Measurements from ENCODE around the gene ROPN1L. TPM values are rescaled to one million over a fixed set of nuclear protein-coding genes. Genes with fewer than 3 reads are reported as not detected.

The ROPN1L gene
- total RNA-seq, 3 donors from 2014 or later = not detected

- Histone ChIP-seq H3K4me1 (ENCODE audit: low read depth) (no peaks in the 10 kb centered on the region), H3K36me3 (ENCODE audit: low read depth) (no peaks in the 10 kb centered on the region), H3K4me3 (no peak overlapping the region), H3K9me3 (no peaks in the 10 kb centered on the region)
- no peak for ATAC-seq
- intact Hi-C loops (cut with DNase I, micrococcal nuclease) = no loop called here
- no peak for TF ChIP-seq CTCF (IDR thresholded peaks at IDR 0.05)
- no peak for DNase-seq
Measured at GRCh38 chr5:10470669-10471068, 29.0 kb downstream of the ROPN1L start.

GRCh38 chr5:10471677-10472076 is 30.0 kb downstream of the ROPN1L start:
- DNase-seq (no peak), ATAC-seq (no peak)
- H3K9me3 ChIP-seq = no peaks in the 10 kb centered on the region
- no peak for TF ChIP-seq CTCF (IDR thresholded peaks at IDR 0.05)
- no peaks in the 10 kb centered on the region for H3K4me1 ChIP-seq (ENCODE audit: low read depth)
- no peak overlapping the region for H3K4me3 ChIP-seq
- no peaks in the 10 kb centered on the region for H3K36me3 ChIP-seq (ENCODE audit: low read depth)
- intact Hi-C loops (cut with DNase I, micrococcal nuclease) = no loop called here

DNA sequence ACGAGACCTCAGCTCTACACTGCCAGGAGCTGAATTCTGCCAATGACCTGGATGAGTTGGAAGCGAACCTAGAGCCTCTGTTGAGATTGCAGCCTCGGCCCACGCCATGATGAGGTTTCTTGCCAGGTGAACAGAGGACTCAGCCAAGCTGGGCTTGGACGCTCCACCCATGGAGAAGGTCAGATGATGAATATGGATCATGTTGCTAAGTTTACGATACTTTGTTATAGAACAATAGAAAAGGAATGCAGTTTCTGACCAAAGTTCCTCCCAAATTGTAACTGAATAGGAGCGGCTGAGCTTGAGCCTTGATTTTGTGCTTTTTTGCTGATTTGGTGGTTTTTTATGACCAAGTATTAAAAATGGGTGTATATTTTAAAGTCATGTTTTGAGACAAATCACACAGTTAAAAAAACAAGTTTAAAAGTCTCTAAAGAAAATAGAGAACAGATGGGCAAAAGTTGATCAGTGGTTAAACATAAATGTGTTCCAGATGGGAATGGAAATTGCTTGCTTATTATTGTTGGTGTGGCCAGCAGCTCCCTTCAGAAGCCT is 32.9 kb downstream of the ROPN1L start:
- no peak overlapping the region for H3K4me3 ChIP-seq
- no peak for ATAC-seq
- no peak for DNase-seq
- H3K9me3 ChIP-seq = no peaks in the 10 kb centered on the region
- intact Hi-C loops (cut with DNase I, micrococcal nuclease) = no loop called here
- no peak for TF ChIP-seq CTCF (IDR thresholded peaks at IDR 0.05)
- peaks cover 7% of the 10 kb centered on the region for H3K4me1 ChIP-seq (ENCODE audit: low read depth)
- H3K36me3 ChIP-seq (ENCODE audit: low read depth) = no peaks in the 10 kb centered on the region

GRCh38 chr5:10475931-10476676 is 34.4 kb downstream of the ROPN1L start:
- DNase-seq = no peak
- ATAC-seq = no peak
- intact Hi-C loops (cut with DNase I, micrococcal nuclease) = no loop called here
- H3K36me3 ChIP-seq (ENCODE audit: low read depth) = no peaks in the 10 kb centered on the region
- no peak overlapping the region for H3K4me3 ChIP-seq
- no peak for TF ChIP-seq CTCF (IDR thresholded peaks at IDR 0.05)
- no peaks in the 10 kb centered on the region for H3K9me3 ChIP-seq
- H3K4me1 ChIP-seq (ENCODE audit: low read depth) = peaks cover 22% of the 10 kb centered on the region

- intact Hi-C loops (cut with DNase I, micrococcal nuclease) = no loop called here
Measured at GRCh38 chr5:10476878-10477277, 35.2 kb downstream of the ROPN1L start.

More at GRCh38 chr5:10476878-10477277, 35.2 kb downstream of the ROPN1L start:
- no peak for ATAC-seq
- no peak for DNase-seq
- Histone ChIP-seq H3K36me3 (ENCODE audit: low read depth) (no peaks in the 10 kb centered on the region), H3K9me3 (no peaks in the 10 kb centered on the region), H3K4me1 (ENCODE audit: low read depth) (peaks cover 27% of the 10 kb centered on the region), H3K4me3 (no peak overlapping the region)
- no peak for TF ChIP-seq CTCF (IDR thresholded peaks at IDR 0.05)

All from mucosa of descending colon (tissue), 3 donors.